SU-DHL-6 (cell line): Measurements from ENCODE around the gene TMEM184A.

Source experiments
- EZH2phosphoT487 ChIP-seq: fragments of 200-600 bp; sonication (generic), shearing (Covaris generic); conservative IDR thresholded peaks from 2 replicates; pipeline ENCODE4 v1.6.1; 2018; ENCODE audit warnings: mild to moderate bottlenecking, antibody characterized with exemption, low read length, moderate library complexity, mixed read lengths
- TF ChIP-seq, protein P1 (sequence below): fragments of 200-600 bp; sonication (generic); IDR thresholded peaks from one replicate; pipeline ENCODE4 v1.5.1; 2017; ENCODE audit warnings: antibody characterized with exemption, mild to moderate bottlenecking, low read length, moderate library complexity; ENCODE audit not compliant: insufficient read depth, poor library complexity, severe bottlenecking

- TF ChIP-seq, protein P1, sequence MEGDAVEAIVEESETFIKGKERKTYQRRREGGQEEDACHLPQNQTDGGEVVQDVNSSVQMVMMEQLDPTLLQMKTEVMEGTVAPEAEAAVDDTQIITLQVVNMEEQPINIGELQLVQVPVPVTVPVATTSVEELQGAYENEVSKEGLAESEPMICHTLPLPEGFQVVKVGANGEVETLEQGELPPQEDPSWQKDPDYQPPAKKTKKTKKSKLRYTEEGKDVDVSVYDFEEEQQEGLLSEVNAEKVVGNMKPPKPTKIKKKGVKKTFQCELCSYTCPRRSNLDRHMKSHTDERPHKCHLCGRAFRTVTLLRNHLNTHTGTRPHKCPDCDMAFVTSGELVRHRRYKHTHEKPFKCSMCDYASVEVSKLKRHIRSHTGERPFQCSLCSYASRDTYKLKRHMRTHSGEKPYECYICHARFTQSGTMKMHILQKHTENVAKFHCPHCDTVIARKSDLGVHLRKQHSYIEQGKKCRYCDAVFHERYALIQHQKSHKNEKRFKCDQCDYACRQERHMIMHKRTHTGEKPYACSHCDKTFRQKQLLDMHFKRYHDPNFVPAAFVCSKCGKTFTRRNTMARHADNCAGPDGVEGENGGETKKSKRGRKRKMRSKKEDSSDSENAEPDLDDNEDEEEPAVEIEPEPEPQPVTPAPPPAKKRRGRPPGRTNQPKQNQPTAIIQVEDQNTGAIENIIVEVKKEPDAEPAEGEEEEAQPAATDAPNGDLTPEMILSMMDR: no peak
- no peak for TF ChIP-seq EZH2phosphoT487
These were observed 19.8 kb upstream of the TMEM184A start for GRCh38 chr7:1575809-1576208.
